Activated naive CD8-positive, alpha-beta T cell (primary cell): ENCODE results near the gene PTPRG.

ENCODE experiments used
- H3K27ac Mint-ChIP-seq: one replicate; pipeline ENCODE4 v1.8.0; 2021; ENCODE audit warnings: mixed read lengths
- H3K27me3 Mint-ChIP-seq: one replicate; pipeline ENCODE4 v1.8.0; 2021; ENCODE audit warnings: mixed read lengths
- H3K36me3 Mint-ChIP-seq: one replicate; pipeline ENCODE4 v1.8.0; 2021; ENCODE audit warnings: mixed read lengths
- H3K4me1 Mint-ChIP-seq: one replicate; pipeline ENCODE4 v1.8.0; 2021; ENCODE audit warnings: low read depth, mixed read lengths
- H3K4me3 Mint-ChIP-seq: one replicate; pipeline ENCODE4 v1.8.0; 2021; ENCODE audit warnings: mild to moderate bottlenecking, mixed read lengths
- H3K9me3 Mint-ChIP-seq: one replicate; pipeline ENCODE4 v1.8.0; 2021; ENCODE audit warnings: low read depth, mixed read lengths

PTPRG gene

DNA sequence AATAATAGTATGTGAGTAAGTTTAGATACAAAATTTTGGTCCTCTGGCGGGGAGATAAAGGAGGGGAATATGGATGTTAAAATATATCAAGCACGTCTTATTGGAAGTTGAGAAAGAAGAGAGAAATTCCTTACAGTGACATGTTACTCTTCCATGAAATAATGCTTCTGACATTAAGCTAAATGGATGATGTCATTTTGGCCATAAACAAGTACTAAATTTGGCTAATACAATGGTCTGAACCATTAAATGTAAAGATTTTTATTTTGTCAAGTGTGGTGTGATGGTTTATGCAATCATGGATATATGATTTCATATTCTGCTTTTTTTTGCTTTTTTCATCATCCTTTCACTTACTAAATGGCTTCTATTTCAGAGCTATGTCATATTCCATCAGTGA lies 406.6 kb downstream of the PTPRG start:
- Mint-ChIP-seq H3K36me3 (no peaks in the 10 kb centered on the region), H3K27ac (no peak overlapping the region), H3K27me3 (no peaks in the 10 kb centered on the region), H3K4me3 (no peak overlapping the region), H3K4me1 (no peaks in the 10 kb centered on the region), H3K9me3 (no peaks in the 10 kb centered on the region)

DNA sequence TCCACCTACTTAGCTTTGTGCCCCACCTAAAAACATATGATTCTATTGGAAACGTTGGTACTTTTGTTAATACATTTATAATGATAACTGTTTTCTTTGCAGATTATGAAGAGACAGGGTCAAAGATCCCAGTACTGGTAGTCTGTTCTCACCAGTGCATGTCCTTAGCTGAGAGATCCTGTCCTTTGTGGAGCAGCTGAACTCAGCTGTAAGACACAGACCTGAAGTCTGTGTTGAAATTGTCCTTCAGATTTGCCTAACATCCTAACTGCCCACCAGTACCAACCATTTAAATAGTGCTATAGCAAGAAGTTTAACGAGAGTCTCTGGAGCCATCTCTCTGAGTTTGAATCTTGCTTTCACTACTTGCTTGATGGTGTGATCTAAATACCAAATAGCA lies 413.3 kb downstream of the PTPRG start:
- no peaks in the 10 kb centered on the region for H3K4me1 Mint-ChIP-seq
- H3K9me3 Mint-ChIP-seq: no peaks in the 10 kb centered on the region
- H3K27me3 Mint-ChIP-seq: peaks cover 2% of the 10 kb centered on the region
- no peak overlapping the region for H3K27ac Mint-ChIP-seq
- H3K36me3 Mint-ChIP-seq: no peaks in the 10 kb centered on the region
- H3K4me3 Mint-ChIP-seq: no peak overlapping the region

DNA sequence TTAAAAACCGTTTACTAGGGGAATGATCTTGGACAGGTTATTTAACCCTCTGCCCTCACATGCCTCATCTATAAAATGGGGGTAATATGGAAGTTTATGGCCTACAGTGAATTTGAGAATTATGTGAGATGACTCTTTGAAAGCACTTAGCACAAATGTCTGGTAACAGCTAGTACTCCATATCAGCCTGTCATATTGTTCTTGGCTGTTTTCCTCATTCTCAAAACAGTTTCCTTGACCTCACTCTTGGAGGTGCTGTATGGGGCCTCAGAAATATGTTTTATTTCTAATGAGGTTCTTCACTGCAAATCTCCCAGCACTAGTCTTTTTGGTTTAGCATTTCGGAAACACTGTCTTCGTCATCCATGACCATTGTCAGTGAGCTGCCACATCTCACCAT lies 413.8 kb downstream of the PTPRG start:
- H3K4me3 Mint-ChIP-seq: no peak overlapping the region
- peaks cover 2% of the 10 kb centered on the region for H3K27me3 Mint-ChIP-seq
- no peak overlapping the region for H3K27ac Mint-ChIP-seq
- no peaks in the 10 kb centered on the region for H3K9me3 Mint-ChIP-seq
- H3K36me3 Mint-ChIP-seq: no peaks in the 10 kb centered on the region
- no peaks in the 10 kb centered on the region for H3K4me1 Mint-ChIP-seq

DNA sequence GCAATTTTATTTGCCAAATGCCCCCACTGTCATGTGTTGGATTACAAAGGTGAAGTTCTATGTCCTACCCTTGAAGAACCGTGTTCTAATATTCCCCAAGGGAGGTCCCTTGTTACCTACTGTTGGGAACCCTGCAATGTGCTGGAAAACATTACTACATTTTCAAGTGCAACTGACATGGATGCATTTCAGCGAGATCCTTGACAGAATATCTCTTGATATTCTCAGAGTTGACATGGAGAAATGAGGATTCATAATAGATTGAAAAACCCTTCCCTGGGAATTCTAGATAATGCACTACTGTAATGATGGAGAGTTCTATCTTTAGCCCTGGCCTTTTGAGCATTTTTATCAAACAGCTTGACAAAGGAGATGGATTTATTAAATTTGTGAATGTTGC lies 414.6 kb downstream of the PTPRG start:
- Mint-ChIP-seq H3K27ac (no peak overlapping the region), H3K36me3 (no peaks in the 10 kb centered on the region), H3K4me3 (no peak overlapping the region), H3K4me1 (no peaks in the 10 kb centered on the region), H3K27me3 (peaks cover 2% of the 10 kb centered on the region), H3K9me3 (no peaks in the 10 kb centered on the region)

DNA sequence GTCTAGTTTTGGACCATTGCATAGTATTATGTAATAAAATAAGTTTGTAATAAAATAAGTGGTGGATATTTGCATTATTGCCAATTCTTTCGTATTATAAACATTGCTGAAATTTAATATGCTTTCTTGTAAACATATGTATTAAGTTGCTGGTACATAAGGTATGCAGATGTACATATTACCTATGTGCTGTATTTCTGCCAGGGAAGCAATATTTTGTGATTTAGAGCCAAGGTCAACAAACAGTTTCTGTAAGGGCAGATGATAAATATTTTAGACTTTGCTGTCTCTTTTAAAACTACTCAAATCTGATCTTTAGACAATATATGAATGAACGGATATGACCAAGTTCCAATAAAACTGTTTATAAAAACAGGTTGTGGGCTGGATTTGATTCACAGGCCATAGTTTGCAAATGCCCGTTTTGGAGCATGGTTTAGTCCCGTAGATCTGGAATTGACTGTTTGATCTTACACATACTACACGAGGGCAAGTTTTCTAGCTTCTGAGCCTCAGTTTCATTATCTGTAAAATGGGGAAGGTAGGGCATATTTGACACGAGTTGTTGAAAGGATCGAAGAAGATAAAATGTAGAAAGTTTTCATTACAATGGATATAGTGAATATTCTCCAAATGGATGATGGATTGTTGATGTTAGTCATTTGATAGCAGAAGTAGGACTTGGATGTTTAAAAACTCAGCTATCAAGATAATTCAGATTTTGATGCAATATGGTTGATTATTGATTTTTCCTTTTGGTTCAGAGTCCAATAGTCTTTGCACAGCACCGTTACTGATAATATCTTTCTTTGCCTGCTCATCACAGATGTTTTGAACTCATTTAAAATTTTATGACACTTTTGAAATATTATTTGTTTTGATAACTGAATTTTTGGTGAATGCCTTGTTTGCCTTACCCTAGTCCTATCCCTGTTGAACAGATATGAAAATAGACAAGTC lies 417.4 kb downstream of the PTPRG start:
- Mint-ChIP-seq H3K27me3 (peaks cover 2% of the 10 kb centered on the region), H3K4me1 (no peaks in the 10 kb centered on the region), H3K36me3 (no peaks in the 10 kb centered on the region), H3K27ac (no peak overlapping the region), H3K9me3 (no peaks in the 10 kb centered on the region), H3K4me3 (no peak overlapping the region)

DNA sequence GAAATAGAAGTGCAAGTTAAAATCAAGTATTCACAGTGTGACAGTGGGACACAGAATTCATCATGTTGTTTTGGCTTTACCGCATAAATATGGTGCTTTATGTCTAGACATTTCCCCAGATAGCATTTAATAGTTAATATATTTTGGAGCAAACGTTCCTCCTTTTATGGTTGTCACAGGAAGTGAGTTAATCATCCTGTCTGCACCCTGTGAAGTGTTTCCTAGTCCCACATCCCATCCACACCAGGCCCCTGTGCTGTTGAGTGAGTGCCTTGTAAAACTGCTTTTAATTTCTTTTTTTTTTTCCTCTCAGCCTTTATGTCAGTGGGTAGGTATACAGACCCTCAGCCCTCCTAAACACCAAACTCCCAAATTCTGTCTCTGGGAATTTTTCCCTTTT lies 418.3 kb downstream of the PTPRG start:
- H3K36me3 Mint-ChIP-seq: no peaks in the 10 kb centered on the region
- H3K27me3 Mint-ChIP-seq: peaks cover 2% of the 10 kb centered on the region

DNA sequence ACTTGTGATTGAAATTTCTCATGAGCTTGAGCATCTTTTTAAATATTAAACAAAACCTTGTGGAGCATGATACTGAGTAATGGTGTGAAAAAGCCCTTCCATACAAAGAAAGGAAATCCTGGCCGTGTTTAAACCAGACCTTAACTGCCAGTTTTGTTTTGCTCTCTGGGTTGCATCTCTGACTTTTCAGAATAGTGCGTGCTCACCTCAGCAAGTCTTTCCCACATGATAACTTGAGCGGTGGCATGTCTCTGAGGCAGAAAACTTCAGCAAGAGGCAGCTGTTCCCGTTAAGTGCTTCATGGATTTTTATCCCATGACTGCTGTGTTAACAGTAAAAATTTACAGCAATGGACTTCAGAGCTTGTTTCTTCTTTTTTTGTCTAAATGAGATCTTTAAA lies 418.7 kb downstream of the PTPRG start:
- Mint-ChIP-seq H3K27me3 (peaks cover 2% of the 10 kb centered on the region), H3K4me1 (no peaks in the 10 kb centered on the region), H3K4me3 (no peak overlapping the region), H3K36me3 (no peaks in the 10 kb centered on the region), H3K9me3 (no peaks in the 10 kb centered on the region), H3K27ac (no peak overlapping the region)

More for the DNA sequence above, 418.3 kb downstream of the PTPRG start:
- Mint-ChIP-seq H3K27ac (no peak overlapping the region), H3K9me3 (no peaks in the 10 kb centered on the region), H3K4me1 (no peaks in the 10 kb centered on the region), H3K4me3 (no peak overlapping the region)

DNA sequence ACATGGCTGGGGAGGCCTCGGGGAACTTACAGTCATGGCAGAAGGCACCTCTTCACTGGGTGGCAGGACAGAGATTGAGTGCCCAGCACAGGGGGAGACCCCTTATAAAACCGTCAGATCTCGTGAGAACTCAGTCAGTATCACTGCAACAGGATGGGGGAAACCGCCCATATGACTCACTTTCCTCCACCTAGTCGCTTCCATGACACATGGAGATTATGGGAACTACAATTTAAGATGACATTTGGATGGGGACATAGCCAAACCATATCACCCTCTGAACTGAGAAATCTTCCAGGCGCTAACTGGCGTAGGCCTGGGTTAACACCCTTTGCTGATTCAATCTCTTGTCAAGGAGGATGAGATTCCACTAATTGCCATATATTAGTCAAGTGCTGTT lies 419.7 kb downstream of the PTPRG start:
- Mint-ChIP-seq H3K4me1 (no peaks in the 10 kb centered on the region), H3K27ac (no peak overlapping the region), H3K9me3 (no peaks in the 10 kb centered on the region), H3K36me3 (no peaks in the 10 kb centered on the region), H3K27me3 (peaks cover 2% of the 10 kb centered on the region), H3K4me3 (no peak overlapping the region)

DNA sequence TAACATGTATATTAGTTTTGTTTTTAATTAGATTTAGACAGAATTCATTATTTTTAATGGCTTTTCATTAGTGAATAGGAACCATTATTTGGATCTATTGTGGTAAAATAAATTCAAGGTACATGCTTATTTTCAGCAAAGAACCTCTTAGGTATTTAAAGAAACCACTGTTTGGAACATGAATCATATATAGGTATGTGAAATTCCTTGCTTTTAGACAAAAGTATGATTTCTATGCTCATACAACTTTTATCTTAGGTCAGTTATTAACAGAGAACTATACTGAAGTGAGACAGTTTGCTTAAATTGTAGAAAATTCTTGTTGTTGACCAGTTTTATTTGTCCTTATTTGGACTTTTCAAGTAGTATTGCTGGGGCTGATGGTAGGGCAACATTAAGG lies 422.1 kb downstream of the PTPRG start:
- H3K9me3 Mint-ChIP-seq: no peaks in the 10 kb centered on the region
- no peaks in the 10 kb centered on the region for H3K4me1 Mint-ChIP-seq
- H3K4me3 Mint-ChIP-seq: no peak overlapping the region
- H3K27ac Mint-ChIP-seq: no peak overlapping the region
- peaks cover 2% of the 10 kb centered on the region for H3K27me3 Mint-ChIP-seq
- H3K36me3 Mint-ChIP-seq: no peaks in the 10 kb centered on the region

DNA sequence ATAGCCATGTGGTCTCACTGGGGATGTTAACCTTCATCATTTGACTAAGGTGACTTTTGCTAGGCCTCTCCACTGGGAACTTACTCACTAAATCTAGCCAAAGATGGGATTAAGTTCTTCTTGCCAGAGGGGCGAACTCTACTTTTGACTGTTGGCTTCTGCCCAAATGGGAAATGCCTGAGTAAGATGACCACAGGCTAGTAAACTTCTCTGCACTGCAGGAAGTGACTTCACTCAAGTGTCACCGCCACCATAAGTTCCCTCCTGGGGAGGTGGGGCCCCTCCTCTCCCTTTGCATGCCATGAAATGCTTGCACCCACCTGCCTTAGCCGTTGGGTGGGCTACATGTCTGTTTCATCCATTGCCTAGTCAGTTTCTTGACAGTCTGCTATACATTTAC lies 423.6 kb downstream of the PTPRG start:
- Mint-ChIP-seq H3K36me3 (no peaks in the 10 kb centered on the region), H3K4me3 (no peak overlapping the region), H3K27ac (no peak overlapping the region), H3K9me3 (no peaks in the 10 kb centered on the region), H3K27me3 (no peaks in the 10 kb centered on the region), H3K4me1 (no peaks in the 10 kb centered on the region)

DNA sequence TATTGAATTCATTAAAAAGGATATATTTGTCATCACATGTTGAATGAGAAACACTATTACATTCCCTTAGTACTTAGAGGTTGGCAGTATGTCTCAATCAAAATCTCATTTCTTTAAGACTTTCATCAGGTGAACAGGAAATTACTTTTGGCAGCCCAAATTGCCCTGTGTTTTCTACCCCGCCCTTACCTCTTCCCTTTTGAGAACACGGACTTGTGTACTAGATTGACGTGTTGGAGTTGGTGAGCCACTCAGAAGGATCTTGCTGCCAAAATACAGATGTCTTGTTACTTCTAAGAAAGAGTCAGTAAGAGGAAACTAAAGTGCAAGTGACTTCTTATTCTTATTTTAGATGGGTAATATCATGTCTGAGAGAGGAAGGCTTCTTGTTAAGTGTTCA lies 425.1 kb downstream of the PTPRG start:
- Mint-ChIP-seq H3K27me3 (peaks cover 2% of the 10 kb centered on the region), H3K27ac (no peak overlapping the region), H3K9me3 (no peaks in the 10 kb centered on the region), H3K4me3 (no peak overlapping the region), H3K36me3 (no peaks in the 10 kb centered on the region), H3K4me1 (no peaks in the 10 kb centered on the region)

DNA sequence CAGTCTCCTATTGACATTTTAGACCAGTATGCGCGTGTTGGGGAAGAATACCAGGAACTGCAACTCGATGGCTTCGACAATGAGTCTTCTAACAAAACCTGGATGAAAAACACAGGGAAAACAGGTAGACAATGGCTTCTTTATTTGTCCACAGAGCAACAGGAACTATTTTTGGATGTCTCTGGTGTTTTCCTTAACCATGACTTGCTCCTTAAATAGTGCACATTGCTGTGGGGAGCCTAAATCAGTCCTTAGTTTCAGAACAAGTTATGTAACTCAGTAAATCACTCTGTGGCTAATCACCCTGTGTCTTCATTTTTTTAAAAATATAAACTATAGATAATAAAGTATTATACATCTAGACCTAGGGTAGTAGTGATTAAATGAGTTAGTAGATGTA lies 428.3 kb downstream of the PTPRG start:
- Mint-ChIP-seq H3K27me3 (peaks cover 2% of the 10 kb centered on the region), H3K27ac (no peak overlapping the region), H3K4me3 (no peak overlapping the region), H3K9me3 (no peaks in the 10 kb centered on the region), H3K36me3 (no peaks in the 10 kb centered on the region), H3K4me1 (no peaks in the 10 kb centered on the region)

DNA sequence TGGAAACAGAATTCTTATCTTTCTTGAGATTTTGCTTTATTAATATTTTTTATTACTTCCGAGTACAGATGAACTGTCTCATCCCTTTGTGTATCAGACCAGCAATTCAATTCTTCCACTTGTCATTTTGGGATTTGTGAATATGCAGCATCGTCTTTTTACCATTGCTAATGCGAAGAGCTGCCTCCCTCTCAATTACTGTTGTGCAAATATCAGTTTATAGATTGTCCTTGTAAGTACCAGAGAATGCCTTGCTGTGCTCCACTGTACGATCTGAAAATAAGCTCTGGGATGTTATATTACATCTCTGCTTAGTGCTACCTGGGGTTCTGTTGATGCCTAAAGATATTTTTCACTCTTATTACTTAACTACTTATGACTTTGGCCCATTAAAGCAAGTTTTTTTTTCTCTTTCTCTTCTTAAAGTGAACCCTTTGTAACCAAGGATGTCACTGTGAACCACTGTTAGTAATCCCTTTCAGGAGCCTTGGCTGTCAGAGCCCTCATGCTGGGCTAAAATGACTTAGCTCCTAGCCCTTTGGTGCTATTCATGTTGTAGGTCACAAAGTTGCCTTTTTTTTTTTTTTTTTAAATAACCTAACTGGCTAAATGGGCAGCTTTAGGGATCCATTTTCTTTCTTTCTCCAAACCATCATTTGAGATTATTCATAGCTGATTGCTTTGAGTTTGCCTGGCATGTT lies 429.1 kb downstream of the PTPRG start:
- Mint-ChIP-seq H3K36me3 (no peaks in the 10 kb centered on the region), H3K27ac (no peak overlapping the region), H3K4me1 (no peaks in the 10 kb centered on the region), H3K27me3 (peaks cover 2% of the 10 kb centered on the region), H3K4me3 (no peak overlapping the region), H3K9me3 (no peaks in the 10 kb centered on the region)

DNA sequence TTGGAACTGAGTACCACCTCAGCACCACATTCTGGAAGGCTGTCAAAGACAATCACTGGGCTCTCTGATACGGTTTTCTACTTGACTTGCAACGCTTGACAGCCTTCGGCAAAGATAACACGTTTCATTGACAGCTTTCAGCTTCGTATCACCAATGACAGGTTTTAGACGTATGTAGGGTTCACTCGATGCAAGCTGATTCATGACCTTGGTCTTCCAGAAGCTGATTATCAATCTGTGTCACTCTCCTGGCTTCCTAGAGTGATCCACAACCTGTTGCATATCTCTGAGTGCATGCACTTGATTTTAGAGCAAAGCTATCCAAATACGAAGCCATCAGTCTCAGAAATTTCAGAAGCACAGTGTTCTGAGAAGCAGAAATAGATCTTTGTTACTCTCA lies 430.3 kb downstream of the PTPRG start:
- H3K4me1 Mint-ChIP-seq: no peaks in the 10 kb centered on the region
- H3K27ac Mint-ChIP-seq: no peak overlapping the region

DNA sequence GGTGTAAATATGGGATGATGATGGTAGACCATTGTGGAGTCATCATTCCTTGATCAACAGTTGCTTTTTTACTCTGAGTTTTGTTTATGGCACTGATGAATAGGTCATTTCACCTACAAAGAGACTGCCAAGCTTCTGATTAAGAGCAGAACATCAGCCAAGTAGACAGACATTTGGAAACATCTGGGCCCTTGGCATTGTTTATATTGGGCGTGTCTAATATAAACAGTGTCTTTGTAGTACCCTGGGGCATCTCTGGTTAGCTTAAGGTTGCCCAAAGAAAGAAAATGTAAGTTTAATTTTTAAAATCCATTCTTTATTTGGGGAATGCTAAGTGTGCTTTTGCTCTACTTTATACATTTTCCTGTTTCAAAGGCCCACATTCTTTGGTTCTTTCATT lies 435.0 kb downstream of the PTPRG start:
- H3K36me3 Mint-ChIP-seq: no peaks in the 10 kb centered on the region
- H3K27ac Mint-ChIP-seq: no peak overlapping the region
- peaks cover 1% of the 10 kb centered on the region for H3K27me3 Mint-ChIP-seq
- H3K4me1 Mint-ChIP-seq: no peaks in the 10 kb centered on the region
- H3K4me3 Mint-ChIP-seq: no peak overlapping the region
- no peaks in the 10 kb centered on the region for H3K9me3 Mint-ChIP-seq

More for the DNA sequence above, 430.3 kb downstream of the PTPRG start:
- Mint-ChIP-seq H3K4me3 (no peak overlapping the region), H3K27me3 (peaks cover 2% of the 10 kb centered on the region), H3K9me3 (no peaks in the 10 kb centered on the region), H3K36me3 (no peaks in the 10 kb centered on the region)
